Measurements from ENCODE around the gene HDAC4. TPM values are rescaled to one million over a fixed set of nuclear protein-coding genes. Genes with fewer than 3 reads are reported as not detected.

HDAC4 gene
- total RNA-seq, 1 donor from 2014 or later: 76.6 TPM

DNA sequence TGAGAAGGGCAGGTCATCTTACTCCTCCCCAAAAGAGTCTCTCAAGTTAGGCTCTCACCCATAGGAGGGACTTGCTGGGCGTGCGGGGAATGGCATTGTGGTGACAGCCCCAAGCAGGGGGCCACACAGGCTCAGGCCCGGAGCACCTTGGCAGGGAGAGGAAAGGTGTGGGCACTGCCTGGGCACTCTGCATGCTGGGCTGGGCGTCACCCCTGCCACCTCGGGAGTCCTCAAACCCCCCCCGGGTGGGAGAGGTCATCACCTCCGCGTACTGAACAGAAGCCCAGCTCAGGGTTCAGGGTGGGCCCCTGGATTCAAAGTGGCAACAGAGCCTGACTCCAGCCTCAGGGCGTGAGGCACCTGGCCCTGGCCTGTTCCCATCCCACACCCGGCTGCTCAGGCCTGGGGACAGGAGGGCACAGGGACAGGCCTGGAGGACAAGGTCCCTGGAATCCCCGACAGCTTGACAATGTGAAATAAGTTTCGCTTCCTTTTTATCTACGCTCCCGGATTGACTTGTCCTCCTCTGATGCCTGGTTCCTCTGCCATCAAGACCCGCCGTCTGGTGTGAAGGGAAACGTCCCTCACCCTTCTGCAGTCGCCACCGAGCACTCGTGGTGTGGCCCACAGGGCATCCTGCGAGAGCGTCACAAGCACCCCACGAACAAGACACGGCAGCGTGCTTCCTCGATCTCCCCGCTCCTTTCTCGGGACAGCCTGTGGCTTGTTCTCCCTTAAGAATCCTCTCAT, 97.8 kb downstream of the HDAC4 start:
- no peak for DNase-seq (ENCODE audit: extremely low spot score in 2 of 2)
- no peak overlapping the region for H3K4me3 ChIP-seq
- H3K36me3 ChIP-seq: no peaks in the 10 kb centered on the region
- H3K27ac ChIP-seq: peak overlapping the region; percentile 53
- peaks cover 73% of the 10 kb centered on the region for H3K4me1 ChIP-seq
- H3K27me3 ChIP-seq: no peaks in the 10 kb centered on the region
- TF ChIP-seq POLR2AphosphoS5 (IDR thresholded peaks at IDR 0.05; ENCODE audit: insufficient read depth in 1 of 2, low read depth in 1 of 2) (no peak), POLR2A (IDR thresholded peaks at IDR 0.05) (no peak)
- TF ChIP-seq, protein P1, sequence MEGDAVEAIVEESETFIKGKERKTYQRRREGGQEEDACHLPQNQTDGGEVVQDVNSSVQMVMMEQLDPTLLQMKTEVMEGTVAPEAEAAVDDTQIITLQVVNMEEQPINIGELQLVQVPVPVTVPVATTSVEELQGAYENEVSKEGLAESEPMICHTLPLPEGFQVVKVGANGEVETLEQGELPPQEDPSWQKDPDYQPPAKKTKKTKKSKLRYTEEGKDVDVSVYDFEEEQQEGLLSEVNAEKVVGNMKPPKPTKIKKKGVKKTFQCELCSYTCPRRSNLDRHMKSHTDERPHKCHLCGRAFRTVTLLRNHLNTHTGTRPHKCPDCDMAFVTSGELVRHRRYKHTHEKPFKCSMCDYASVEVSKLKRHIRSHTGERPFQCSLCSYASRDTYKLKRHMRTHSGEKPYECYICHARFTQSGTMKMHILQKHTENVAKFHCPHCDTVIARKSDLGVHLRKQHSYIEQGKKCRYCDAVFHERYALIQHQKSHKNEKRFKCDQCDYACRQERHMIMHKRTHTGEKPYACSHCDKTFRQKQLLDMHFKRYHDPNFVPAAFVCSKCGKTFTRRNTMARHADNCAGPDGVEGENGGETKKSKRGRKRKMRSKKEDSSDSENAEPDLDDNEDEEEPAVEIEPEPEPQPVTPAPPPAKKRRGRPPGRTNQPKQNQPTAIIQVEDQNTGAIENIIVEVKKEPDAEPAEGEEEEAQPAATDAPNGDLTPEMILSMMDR (IDR thresholded peaks at IDR 0.05): no peak
- intact Hi-C loops (cut with DNase I): no loop called here
- H3K9me3 ChIP-seq: no peaks in the 10 kb centered on the region

DNA sequence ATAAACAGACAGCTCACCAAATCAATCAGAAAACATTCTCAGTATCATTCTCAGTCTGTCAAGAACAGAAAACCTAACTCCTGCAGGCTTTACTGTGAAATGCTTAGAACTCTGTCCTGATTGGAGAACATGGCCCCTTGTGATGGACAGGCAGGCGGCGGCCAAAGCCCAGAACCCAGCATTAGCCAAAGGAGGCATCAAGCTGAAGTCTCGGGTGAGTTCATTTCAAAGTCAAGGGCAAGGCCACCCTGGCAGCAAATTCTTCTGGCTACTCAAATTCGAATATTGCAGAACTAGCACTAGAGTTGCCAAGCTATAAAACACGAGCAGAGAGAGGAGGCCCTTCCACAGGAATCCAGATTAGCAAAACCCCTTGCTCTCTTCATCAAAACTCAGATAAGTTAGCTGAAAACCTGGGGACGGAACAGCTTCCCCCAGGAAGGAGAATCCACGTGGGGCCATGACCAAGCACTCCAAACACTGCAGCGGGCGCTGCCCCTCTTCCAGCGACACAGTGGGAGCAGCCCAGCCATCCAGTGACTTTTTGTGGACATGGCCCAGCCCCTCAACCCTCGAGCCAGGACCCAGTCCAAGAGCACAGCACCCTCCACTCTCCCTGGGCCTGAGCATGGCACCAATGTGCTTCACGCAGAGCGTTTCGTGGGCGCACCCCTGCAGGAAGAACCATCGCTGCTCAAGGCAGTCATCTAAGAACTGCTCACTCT, 98.6 kb downstream of the HDAC4 start:
- intact Hi-C loops (cut with DNase I): no loop called here
- peaks cover 75% of the 10 kb centered on the region for H3K4me1 ChIP-seq
- no peaks in the 10 kb centered on the region for H3K27me3 ChIP-seq
- no peak overlapping the region for H3K4me3 ChIP-seq
- DNase-seq (ENCODE audit: extremely low spot score in 2 of 2): no peak
- no peaks in the 10 kb centered on the region for H3K9me3 ChIP-seq
- peak in 1 of 2 donors; percentile 40 for TF ChIP-seq POLR2AphosphoS5 (IDR thresholded peaks at IDR 0.05; ENCODE audit: insufficient read depth in 1 of 2, low read depth in 1 of 2)
- no peak for TF ChIP-seq POLR2A (IDR thresholded peaks at IDR 0.05)
- H3K36me3 ChIP-seq: no peaks in the 10 kb centered on the region
- peak overlapping the region; percentile 53 for H3K27ac ChIP-seq

DNA sequence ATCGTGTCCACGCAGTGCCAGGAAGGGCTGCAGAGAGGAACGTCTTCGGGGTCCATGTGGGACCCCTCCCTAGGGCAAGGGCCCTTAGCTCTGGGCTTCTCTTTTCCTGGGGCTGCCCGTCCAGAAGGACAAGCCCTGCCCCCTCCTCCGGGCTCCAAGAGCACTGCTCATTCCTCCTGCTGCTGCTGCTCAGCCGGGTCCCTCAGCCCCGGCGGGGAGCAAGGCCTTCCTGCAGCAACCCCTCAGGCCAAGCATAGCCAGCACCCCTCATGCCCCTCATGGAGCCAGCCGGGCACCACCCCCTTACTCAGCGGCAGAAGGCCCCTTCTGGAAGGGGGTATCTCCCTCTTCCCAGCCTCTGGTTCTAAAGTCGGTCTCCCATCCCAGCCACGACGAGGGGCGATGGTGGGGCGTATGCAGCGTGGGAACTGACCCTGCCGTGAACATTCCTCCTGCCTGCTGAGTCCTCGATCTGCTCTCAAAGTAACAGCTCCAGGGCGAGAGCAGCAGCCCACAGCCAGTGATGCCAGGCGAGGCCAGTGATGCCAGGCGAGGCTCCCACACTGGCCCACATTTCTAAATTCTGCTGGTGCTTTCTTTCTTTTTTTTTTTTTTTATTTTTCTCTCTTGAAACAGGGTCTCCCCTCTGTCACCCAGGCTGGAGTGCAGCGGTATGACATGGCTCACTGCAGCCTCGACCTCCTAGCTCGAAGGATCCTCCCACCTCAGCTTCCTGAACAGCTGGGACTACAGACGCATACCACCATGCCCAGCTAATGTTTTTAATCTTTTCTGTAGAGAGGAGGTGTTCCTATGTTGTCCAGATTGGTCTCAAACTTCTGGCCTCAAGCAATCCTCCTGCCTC, 99.7 kb downstream of the HDAC4 start:
- H3K27me3 ChIP-seq: no peaks in the 10 kb centered on the region
- peaks cover 69% of the 10 kb centered on the region for H3K4me1 ChIP-seq
- no peaks in the 10 kb centered on the region for H3K9me3 ChIP-seq
- no peak overlapping the region for H3K4me3 ChIP-seq
- H3K36me3 ChIP-seq: no peaks in the 10 kb centered on the region
- H3K27ac ChIP-seq: peak overlapping the region; percentile 53
- no peak for DNase-seq (ENCODE audit: extremely low spot score in 2 of 2)
- TF ChIP-seq, protein P1 (IDR thresholded peaks at IDR 0.05): no peak
- TF ChIP-seq POLR2AphosphoS5 (IDR thresholded peaks at IDR 0.05; ENCODE audit: insufficient read depth in 1 of 2, low read depth in 1 of 2): no peak
- no peak for TF ChIP-seq POLR2A (IDR thresholded peaks at IDR 0.05)
- intact Hi-C loops (cut with DNase I): no loop called here

DNA sequence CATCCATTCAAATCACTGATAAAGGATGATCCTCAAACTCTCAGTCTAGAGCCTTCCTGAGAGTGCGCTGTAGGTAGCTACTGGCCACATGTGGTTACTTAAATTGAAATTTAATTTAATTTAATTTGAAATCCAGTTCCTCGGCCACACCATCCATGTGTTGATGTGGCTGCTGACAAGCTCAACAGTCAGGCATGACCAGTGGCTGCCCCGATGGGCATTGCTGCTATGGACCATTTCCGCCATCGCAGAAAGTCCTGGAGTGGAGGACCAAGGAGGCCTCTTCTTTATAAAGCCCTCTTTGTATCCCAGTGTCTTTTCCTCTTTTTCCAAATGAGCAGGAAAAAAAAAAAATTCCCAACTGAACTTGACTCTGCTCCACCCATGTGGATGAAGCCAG, 100.6 kb downstream of the HDAC4 start:
- H3K4me1 ChIP-seq: peaks cover 66% of the 10 kb centered on the region
- intact Hi-C loops (cut with DNase I): no loop called here

More for the DNA sequence above, 100.6 kb downstream of the HDAC4 start:
- no peak for DNase-seq (ENCODE audit: extremely low spot score in 2 of 2)
- Histone ChIP-seq H3K36me3 (no peaks in the 10 kb centered on the region), H3K27me3 (no peaks in the 10 kb centered on the region), H3K27ac (no peak overlapping the region), H3K4me3 (no peak overlapping the region), H3K9me3 (no peaks in the 10 kb centered on the region)
- TF ChIP-seq POLR2A (IDR thresholded peaks at IDR 0.05) (no peak), POLR2AphosphoS5 (IDR thresholded peaks at IDR 0.05; ENCODE audit: insufficient read depth in 1 of 2, low read depth in 1 of 2) (no peak)
- TF ChIP-seq, protein P1 (IDR thresholded peaks at IDR 0.05): no peak
